ENCODE data around the gene SRMS.

Gene SRMS

DNA sequence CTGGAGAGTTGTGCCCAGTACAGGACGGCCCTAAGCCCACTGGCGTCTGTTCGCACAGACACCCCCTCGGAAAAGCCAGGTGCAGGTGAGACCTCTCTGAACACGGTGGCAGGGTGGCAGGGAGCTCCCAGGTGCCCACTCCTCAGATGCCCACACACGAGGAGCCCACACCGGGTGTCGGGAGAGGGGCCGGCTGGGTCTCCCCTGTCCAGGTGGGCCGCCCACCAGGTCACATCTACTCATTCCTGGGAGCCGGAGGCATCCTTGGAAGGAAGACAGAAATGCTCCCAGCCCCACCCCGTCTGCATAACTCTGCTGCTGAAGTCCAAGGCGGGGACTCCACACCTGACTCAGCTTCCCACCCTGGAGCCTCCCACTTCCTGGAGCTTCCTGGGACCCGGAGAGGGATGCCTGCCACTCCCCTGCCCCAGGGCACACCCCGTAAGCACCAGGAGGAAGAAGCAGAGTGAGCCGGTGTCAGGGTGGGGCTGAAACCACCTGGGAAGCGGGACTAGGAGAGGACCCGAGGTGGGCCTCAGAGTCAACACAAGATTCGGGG, 2.5 kb downstream of the SRMS start:
- Histone ChIP-seq H3K4me3 (ENCODE audit: low read length) (no peak overlapping the region), H4K20me1 (ENCODE audit: insufficient read depth, low read length) (no peaks in the 10 kb centered on the region; the same call in 1 of the 2 replicates), H3K4me2 (ENCODE audit: low read length) (no peak overlapping the region), H3K27ac (ENCODE audit: low read length) (no peak overlapping the region), H3K4me1 (ENCODE audit: low read length) (peaks cover 13% of the 10 kb centered on the region), H3K27me3 (ENCODE audit: low read depth, low read length) (peaks cover 53% of the 10 kb centered on the region), H2AFZ (ENCODE audit: low read depth, low read length) (no peak overlapping the region), H3K9ac (ENCODE audit: low read length) (no peak overlapping the region), H3K9me3 (ENCODE audit: insufficient read depth, low read length) (no peaks in the 10 kb centered on the region), H3K79me2 (ENCODE audit: low read length) (no peaks in the 10 kb centered on the region), H3K36me3 (replicated peaks; ENCODE audit: low read depth, low read length) (no peaks in the 10 kb centered on the region)
- no peak for TF ChIP-seq EZH2phosphoT487 (IDR thresholded peaks at IDR 0.05; ENCODE audit: low read depth)
- TF ChIP-seq, protein P1, sequence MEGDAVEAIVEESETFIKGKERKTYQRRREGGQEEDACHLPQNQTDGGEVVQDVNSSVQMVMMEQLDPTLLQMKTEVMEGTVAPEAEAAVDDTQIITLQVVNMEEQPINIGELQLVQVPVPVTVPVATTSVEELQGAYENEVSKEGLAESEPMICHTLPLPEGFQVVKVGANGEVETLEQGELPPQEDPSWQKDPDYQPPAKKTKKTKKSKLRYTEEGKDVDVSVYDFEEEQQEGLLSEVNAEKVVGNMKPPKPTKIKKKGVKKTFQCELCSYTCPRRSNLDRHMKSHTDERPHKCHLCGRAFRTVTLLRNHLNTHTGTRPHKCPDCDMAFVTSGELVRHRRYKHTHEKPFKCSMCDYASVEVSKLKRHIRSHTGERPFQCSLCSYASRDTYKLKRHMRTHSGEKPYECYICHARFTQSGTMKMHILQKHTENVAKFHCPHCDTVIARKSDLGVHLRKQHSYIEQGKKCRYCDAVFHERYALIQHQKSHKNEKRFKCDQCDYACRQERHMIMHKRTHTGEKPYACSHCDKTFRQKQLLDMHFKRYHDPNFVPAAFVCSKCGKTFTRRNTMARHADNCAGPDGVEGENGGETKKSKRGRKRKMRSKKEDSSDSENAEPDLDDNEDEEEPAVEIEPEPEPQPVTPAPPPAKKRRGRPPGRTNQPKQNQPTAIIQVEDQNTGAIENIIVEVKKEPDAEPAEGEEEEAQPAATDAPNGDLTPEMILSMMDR (IDR thresholded peaks at IDR 0.05; ENCODE audit: low read depth, low read length), result no peak

DNA sequence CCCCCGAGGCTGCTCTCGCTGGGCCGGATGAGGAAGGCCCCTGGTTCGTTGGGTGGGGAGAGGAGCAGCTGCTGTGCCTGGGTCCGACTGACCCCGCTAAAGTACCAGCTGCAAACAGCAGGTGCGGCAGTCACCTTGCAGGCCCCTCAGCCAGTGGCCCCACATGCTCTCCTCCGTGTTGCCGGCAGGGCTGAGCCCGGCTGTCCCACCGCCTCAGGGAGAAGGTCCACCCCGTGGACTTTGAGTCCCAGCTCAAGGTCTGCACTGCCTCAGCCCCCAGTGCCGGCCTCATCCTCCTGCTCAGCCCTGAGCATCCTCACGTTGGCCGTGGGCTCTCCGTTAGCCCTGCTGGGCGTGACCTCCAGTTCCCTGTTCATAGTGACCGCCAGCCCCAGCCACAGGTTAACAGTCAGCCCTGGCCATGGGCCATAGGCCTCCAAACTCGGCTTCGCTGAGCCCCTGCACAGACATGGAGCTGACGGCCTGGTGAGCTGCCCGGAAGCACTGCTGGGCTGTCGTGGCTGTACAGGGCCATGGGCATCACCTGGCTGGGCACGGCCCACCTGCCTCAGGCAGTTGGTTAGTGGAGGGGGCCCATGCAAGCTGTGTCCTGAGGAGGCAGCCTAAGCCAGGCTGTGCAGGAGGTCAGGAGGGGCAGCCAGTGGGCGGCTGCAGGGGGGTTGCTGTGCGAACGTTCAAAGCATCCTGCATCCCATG, 3.1 kb downstream of the SRMS start:
- H3K4me1 ChIP-seq (ENCODE audit: low read length), result peaks cover 13% of the 10 kb centered on the region
- no peak overlapping the region for H3K4me2 ChIP-seq (ENCODE audit: low read length)
- no peak overlapping the region for H3K9ac ChIP-seq (ENCODE audit: low read length)

DNA sequence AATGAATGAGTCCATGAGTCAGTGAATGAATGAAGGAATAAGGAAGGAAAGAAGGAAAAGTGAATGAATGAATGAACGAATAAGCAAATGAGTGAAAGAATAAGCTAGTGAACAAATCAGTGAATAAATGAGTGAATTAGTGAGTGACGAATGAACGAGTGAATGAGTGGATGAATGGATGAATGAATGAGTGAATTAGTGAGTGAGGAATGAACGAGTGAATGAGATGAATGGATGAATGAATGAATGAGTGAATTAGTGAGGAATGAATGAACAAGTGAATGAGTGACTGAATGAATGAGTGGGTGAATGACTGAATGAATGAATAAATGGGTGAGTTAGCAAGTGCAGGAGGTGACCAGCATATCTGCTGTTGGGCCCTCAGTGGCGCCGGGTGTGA, 3.8 kb downstream of the SRMS start:
- H3K9ac ChIP-seq (ENCODE audit: low read length), result no peak overlapping the region

More for the DNA sequence above, 3.1 kb downstream of the SRMS start:
- TF ChIP-seq EZH2phosphoT487 (IDR thresholded peaks at IDR 0.05; ENCODE audit: low read depth), result no peak
- TF ChIP-seq, protein P1 (IDR thresholded peaks at IDR 0.05; ENCODE audit: low read depth, low read length), result no peak
- H3K27me3 ChIP-seq (ENCODE audit: low read depth, low read length), result peaks cover 47% of the 10 kb centered on the region
- no peaks in the 10 kb centered on the region for H3K36me3 ChIP-seq (replicated peaks; ENCODE audit: low read depth, low read length)
- no peaks in the 10 kb centered on the region for H3K9me3 ChIP-seq (ENCODE audit: insufficient read depth, low read length)
- no peaks in the 10 kb centered on the region; the same call in 1 of the 2 replicates for H4K20me1 ChIP-seq (ENCODE audit: insufficient read depth, low read length)
- no peak overlapping the region for H2AFZ ChIP-seq (ENCODE audit: low read depth, low read length)
- H3K4me3 ChIP-seq (ENCODE audit: low read length), result no peak overlapping the region
- no peaks in the 10 kb centered on the region for H3K79me2 ChIP-seq (ENCODE audit: low read length)
- H3K27ac ChIP-seq (ENCODE audit: low read length), result no peak overlapping the region

DNA sequence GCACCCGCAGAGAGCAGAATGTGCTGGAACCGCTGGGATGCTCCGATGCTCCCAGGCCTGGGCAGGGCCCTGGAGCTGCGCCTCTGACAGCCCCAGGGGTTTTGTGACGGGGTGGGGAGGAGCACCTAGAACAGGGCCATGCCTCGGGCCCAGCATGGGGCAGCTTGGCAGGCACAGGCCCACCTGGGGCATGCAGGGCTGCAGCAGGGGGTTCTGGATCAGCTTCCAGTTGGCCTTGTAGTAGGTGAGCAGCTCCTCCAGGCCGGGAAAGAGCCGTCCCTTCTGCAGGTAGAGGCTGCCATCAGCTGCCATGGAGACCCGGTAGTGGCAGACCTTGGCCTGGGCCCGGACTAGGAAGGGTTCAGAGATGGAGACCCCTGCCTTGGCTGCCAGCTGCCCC, 4.4 kb downstream of the SRMS start:
- H3K27ac ChIP-seq (ENCODE audit: low read length), result no peak overlapping the region
- no peak overlapping the region for H3K9ac ChIP-seq (ENCODE audit: low read length)
- peaks cover 36% of the 10 kb centered on the region for H3K27me3 ChIP-seq (ENCODE audit: low read depth, low read length)
- H2AFZ ChIP-seq (ENCODE audit: low read depth, low read length), result no peak overlapping the region
- H3K4me3 ChIP-seq (ENCODE audit: low read length), result no peak overlapping the region
- no peaks in the 10 kb centered on the region for H3K79me2 ChIP-seq (ENCODE audit: low read length)
- peaks cover 20% of the 10 kb centered on the region for H3K4me1 ChIP-seq (ENCODE audit: low read length)
- H3K9me3 ChIP-seq (ENCODE audit: insufficient read depth, low read length), result no peaks in the 10 kb centered on the region
- H3K4me2 ChIP-seq (ENCODE audit: low read length), result peak overlapping the region; percentile 16; the same call in 1 of the 2 replicates
- no peaks in the 10 kb centered on the region for H3K36me3 ChIP-seq (replicated peaks; ENCODE audit: low read depth, low read length)
- no peaks in the 10 kb centered on the region; the same call in 1 of the 2 replicates for H4K20me1 ChIP-seq (ENCODE audit: insufficient read depth, low read length)
- no peak for TF ChIP-seq EZH2phosphoT487 (IDR thresholded peaks at IDR 0.05; ENCODE audit: low read depth)
- TF ChIP-seq, protein P1 (IDR thresholded peaks at IDR 0.05; ENCODE audit: low read depth, low read length), result no peak

More for the DNA sequence above, 3.8 kb downstream of the SRMS start:
- Histone ChIP-seq H4K20me1 (ENCODE audit: insufficient read depth, low read length) (no peaks in the 10 kb centered on the region; the same call in 1 of the 2 replicates), H3K4me2 (ENCODE audit: low read length) (no peak overlapping the region), H3K27ac (ENCODE audit: low read length) (no peak overlapping the region), H3K79me2 (ENCODE audit: low read length) (no peaks in the 10 kb centered on the region), H3K27me3 (ENCODE audit: low read depth, low read length) (peaks cover 43% of the 10 kb centered on the region), H3K36me3 (replicated peaks; ENCODE audit: low read depth, low read length) (no peaks in the 10 kb centered on the region), H3K4me1 (ENCODE audit: low read length) (peaks cover 14% of the 10 kb centered on the region), H3K9me3 (ENCODE audit: insufficient read depth, low read length) (no peaks in the 10 kb centered on the region), H3K4me3 (ENCODE audit: low read length) (no peak overlapping the region), H2AFZ (ENCODE audit: low read depth, low read length) (no peak overlapping the region)
- TF ChIP-seq, protein P1 (IDR thresholded peaks at IDR 0.05; ENCODE audit: low read depth, low read length), result no peak
- no peak for TF ChIP-seq EZH2phosphoT487 (IDR thresholded peaks at IDR 0.05; ENCODE audit: low read depth)

Data from OCI-LY3 (cell line).